MM.1S (cell line): ENCODE results near the gene OGFRL1.

Source experiments
- DNase-seq: peaks from one replicate; pipeline ENCODE4 v3.0.0-alpha.2; 2015
- H2AFZ ChIP-seq: fragments of 300-600 bp; sonication (generic); 2 replicates; pipeline ENCODE4 v1.6.0; 2016; ENCODE audit warnings: antibody characterized with exemption, low read length
- H3F3A ChIP-seq: fragments of 300-600 bp; sonication (generic); 2 replicates; pipeline ENCODE4 v1.6.1; 2016; ENCODE audit warnings: mild to moderate bottlenecking, antibody characterized with exemption, low read length, moderate library complexity, mixed read lengths; ENCODE audit not compliant: insufficient read depth
- H3K27ac ChIP-seq: fragments of 300-600 bp; sonication (generic); 2 replicates; pipeline ENCODE4 v1.5.1; 2016; ENCODE audit warnings: mild to moderate bottlenecking, low read length
- H3K27me3 ChIP-seq: fragments of 300-600 bp; sonication (generic); replicated peaks from 2 replicates; pipeline ENCODE4 v1.6.0; 2016; ENCODE audit warnings: low read length; ENCODE audit not compliant: insufficient read depth
- H3K36me3 ChIP-seq: fragments of 300-600 bp; sonication (generic); replicated peaks from 2 replicates; pipeline ENCODE4 v1.6.1; 2016; ENCODE audit warnings: mild to moderate bottlenecking, low read length, mixed read lengths; ENCODE audit not compliant: insufficient read depth
- H3K4me1 ChIP-seq: fragments of 300-600 bp; sonication (generic); 2 replicates; pipeline ENCODE4 v1.6.1; 2016; ENCODE audit warnings: low read length, mixed read lengths
- H3K4me2 ChIP-seq: fragments of 300-600 bp; sonication (generic); 2 replicates; pipeline ENCODE4 v1.6.0; 2016; ENCODE audit warnings: low read depth, low read length
- H3K4me3 ChIP-seq: fragments of 300-600 bp; sonication (generic); 2 replicates; pipeline ENCODE4 v1.5.1; 2016; ENCODE audit warnings: low read length, mixed read lengths
- H3K79me2 ChIP-seq: fragments of 300-600 bp; sonication (generic); 2 replicates; pipeline ENCODE4 v1.6.1; 2016; ENCODE audit warnings: mixed run types, low read length, mixed read lengths
- H3K9ac ChIP-seq: fragments of 300-600 bp; sonication (generic); 2 replicates; pipeline ENCODE4 v1.6.1; 2016; ENCODE audit warnings: low read length, mixed read lengths
- H3K9me2 ChIP-seq: fragments of 300-600 bp; sonication (generic); replicated peaks from 2 replicates; pipeline ENCODE4 v1.6.1; 2016; ENCODE audit warnings: mild to moderate bottlenecking, low read length, mixed read lengths; ENCODE audit not compliant: insufficient read depth
- H3K9me3 ChIP-seq: fragments of 300-600 bp; sonication (generic); replicated peaks from 2 replicates; pipeline ENCODE4 v1.6.1; 2016; ENCODE audit warnings: mild to moderate bottlenecking, low read length, mixed read lengths; ENCODE audit not compliant: insufficient read depth
- H4K20me1 ChIP-seq: fragments of 300-600 bp; sonication (generic); 2 replicates; pipeline ENCODE4 v1.6.1; 2016; ENCODE audit warnings: mild to moderate bottlenecking, low read length, moderate library complexity, mixed read lengths; ENCODE audit not compliant: insufficient read depth
- EZH2 ChIP-seq: fragments of 300-600 bp; sonication (generic); optimal IDR thresholded peaks from 2 replicates; pipeline ENCODE3; 2017; ENCODE audit warnings: low read depth, mild to moderate bottlenecking, antibody characterized with exemption, low read length, mixed read lengths
- EZH2phosphoT487 ChIP-seq: fragments of 300-600 bp; sonication (generic); IDR thresholded peaks from 2 replicates; pipeline ENCODE4 v1.6.1; 2018; ENCODE audit warnings: antibody characterized with exemption, low read length
- TF ChIP-seq, protein P1 (sequence below): fragments of 300-600 bp; sonication (generic); IDR thresholded peaks from 2 replicates; pipeline ENCODE4 v1.5.1; 2016; ENCODE audit warnings: antibody characterized with exemption, low read length, mixed read lengths

The OGFRL1 gene

DNA sequence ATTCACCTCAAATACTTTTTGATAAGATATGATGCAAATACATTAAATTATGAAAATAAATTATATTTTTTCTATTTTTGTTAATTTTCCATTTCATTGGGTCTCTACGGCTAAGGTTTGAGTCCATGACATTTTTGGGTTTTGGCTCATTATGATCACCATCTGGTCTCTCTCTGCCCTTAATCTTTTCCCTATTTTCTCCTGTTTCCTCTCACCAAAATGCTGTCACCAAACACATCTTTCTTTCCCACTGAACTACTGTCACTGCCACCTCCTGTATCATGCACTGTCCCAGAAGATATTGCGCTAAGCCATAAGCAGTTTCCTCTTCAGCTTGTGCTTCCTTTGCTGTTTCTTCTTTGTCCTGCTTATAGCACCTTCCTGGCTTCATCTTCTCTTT, 42.0 kb upstream of the OGFRL1 start:
- no peak overlapping the region for H2AFZ ChIP-seq
- no peaks in the 10 kb centered on the region for H3K9me3 ChIP-seq
- no peaks in the 10 kb centered on the region for H3F3A ChIP-seq
- H3K4me3 ChIP-seq = no peak overlapping the region
- H3K9ac ChIP-seq = no peak overlapping the region
- no peaks in the 10 kb centered on the region for H3K79me2 ChIP-seq
- DNase-seq = no peak
- H3K27me3 ChIP-seq = no peaks in the 10 kb centered on the region
- no peaks in the 10 kb centered on the region for H3K36me3 ChIP-seq
- H3K27ac ChIP-seq = no peak overlapping the region
- TF ChIP-seq EZH2phosphoT487 (no peak), EZH2 (no peak)
- TF ChIP-seq, protein P1, sequence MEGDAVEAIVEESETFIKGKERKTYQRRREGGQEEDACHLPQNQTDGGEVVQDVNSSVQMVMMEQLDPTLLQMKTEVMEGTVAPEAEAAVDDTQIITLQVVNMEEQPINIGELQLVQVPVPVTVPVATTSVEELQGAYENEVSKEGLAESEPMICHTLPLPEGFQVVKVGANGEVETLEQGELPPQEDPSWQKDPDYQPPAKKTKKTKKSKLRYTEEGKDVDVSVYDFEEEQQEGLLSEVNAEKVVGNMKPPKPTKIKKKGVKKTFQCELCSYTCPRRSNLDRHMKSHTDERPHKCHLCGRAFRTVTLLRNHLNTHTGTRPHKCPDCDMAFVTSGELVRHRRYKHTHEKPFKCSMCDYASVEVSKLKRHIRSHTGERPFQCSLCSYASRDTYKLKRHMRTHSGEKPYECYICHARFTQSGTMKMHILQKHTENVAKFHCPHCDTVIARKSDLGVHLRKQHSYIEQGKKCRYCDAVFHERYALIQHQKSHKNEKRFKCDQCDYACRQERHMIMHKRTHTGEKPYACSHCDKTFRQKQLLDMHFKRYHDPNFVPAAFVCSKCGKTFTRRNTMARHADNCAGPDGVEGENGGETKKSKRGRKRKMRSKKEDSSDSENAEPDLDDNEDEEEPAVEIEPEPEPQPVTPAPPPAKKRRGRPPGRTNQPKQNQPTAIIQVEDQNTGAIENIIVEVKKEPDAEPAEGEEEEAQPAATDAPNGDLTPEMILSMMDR = no peak
- no peaks in the 10 kb centered on the region for H3K4me1 ChIP-seq
- H4K20me1 ChIP-seq = no peaks in the 10 kb centered on the region
- no peaks in the 10 kb centered on the region for H3K9me2 ChIP-seq
- H3K4me2 ChIP-seq = no peak overlapping the region

DNA sequence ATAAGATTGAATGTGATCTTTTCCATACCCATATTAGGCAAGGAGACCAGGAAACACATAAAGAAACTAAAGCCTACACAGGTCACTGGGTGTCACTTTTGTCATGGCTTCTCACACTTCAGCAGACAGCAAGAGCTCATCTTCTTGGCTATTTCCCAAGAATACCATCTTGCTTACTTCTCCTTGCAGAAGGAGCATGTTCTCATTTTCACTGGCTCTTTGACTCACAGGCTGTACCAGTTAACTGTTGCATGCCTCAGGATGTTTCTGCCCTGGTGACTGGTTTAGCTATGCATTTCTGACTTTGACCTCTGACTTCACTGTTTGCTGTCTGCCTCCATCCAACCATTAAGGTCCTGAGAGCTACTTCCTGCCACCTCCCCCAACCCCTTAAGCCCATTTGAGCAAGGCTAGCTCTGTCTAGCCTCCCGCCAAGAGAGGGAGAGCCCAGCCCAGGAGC, 40.3 kb upstream of the OGFRL1 start:
- no peak for DNase-seq
- Histone ChIP-seq H3K79me2 (no peaks in the 10 kb centered on the region), H2AFZ (no peak overlapping the region), H3K27me3 (no peaks in the 10 kb centered on the region), H3K9me3 (no peaks in the 10 kb centered on the region), H3K27ac (no peak overlapping the region), H3K9ac (no peak overlapping the region), H3K9me2 (no peaks in the 10 kb centered on the region), H4K20me1 (no peaks in the 10 kb centered on the region), H3K36me3 (no peaks in the 10 kb centered on the region), H3F3A (no peaks in the 10 kb centered on the region), H3K4me3 (no peak overlapping the region), H3K4me1 (no peaks in the 10 kb centered on the region), H3K4me2 (no peak overlapping the region)
- TF ChIP-seq EZH2 = no peak
- TF ChIP-seq, protein P1 = no peak
- no peak for TF ChIP-seq EZH2phosphoT487

DNA sequence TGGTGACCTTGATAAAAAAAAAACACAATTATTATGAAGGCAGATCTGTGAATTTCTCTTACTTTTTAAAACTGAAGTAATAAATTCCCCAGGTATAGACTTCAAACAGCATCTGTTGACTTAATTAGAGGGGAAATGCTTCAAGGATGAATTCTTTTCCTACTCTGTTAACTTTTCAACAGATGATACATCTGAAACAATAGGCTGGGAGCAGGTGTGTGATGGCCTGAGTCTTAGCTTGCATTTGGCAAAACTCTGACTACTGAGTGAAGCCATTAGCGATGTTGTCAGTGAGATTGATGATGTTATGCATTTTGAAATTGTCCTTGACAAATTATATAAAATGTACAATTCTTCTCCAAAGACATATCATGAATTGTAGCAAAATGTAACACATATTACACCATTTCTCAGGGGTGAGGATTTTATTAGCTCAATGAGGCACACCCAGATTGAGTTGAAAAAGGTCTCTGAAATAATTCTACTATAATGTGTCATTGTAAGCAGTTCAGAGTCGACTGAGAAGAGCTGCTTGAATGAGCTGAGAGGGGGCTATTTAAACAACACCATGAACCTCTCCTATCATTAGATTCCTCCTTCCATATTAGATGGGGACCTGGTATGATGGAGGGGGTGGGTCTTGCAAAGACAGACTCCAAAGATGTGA, 39.6 kb upstream of the OGFRL1 start:
- no peaks in the 10 kb centered on the region for H3K36me3 ChIP-seq
- no peaks in the 10 kb centered on the region for H3K27me3 ChIP-seq
- TF ChIP-seq EZH2phosphoT487 = no peak
- no peak for TF ChIP-seq EZH2
- TF ChIP-seq, protein P1 = no peak
- H3K27ac ChIP-seq = no peak overlapping the region
- no peak for DNase-seq
- H3F3A ChIP-seq = no peaks in the 10 kb centered on the region
- no peaks in the 10 kb centered on the region for H3K9me3 ChIP-seq
- no peak overlapping the region for H3K9ac ChIP-seq
- no peak overlapping the region for H3K4me2 ChIP-seq
- no peaks in the 10 kb centered on the region for H3K79me2 ChIP-seq
- no peak overlapping the region for H3K4me3 ChIP-seq
- H4K20me1 ChIP-seq = no peaks in the 10 kb centered on the region
- H3K4me1 ChIP-seq = no peaks in the 10 kb centered on the region
- no peak overlapping the region for H2AFZ ChIP-seq
- no peaks in the 10 kb centered on the region for H3K9me2 ChIP-seq
